KOPT-K1 (cell line): ENCODE measurements around the gene SLK.

Experiments used
- H3K27ac ChIP-seq: fragments of 200-600 bp; sonication (generic); 2 replicates; pipeline ENCODE4 v1.5.1; 2016; ENCODE audit warnings: antibody characterized with exemption, mild to moderate bottlenecking, low read depth, low read length; ENCODE audit not compliant: poor library complexity, severe bottlenecking
- H3K36me3 ChIP-seq: fragments of 200-600 bp; sonication (generic); 2 replicates; pipeline ENCODE4 v1.5.1; 2017; ENCODE audit warnings: antibody characterized with exemption, mild to moderate bottlenecking, low read length, moderate library complexity; ENCODE audit not compliant: insufficient read depth
- H3K9me3 ChIP-seq: fragments of 200-600 bp; sonication (generic); 2 replicates; pipeline ENCODE4 v1.5.1; 2017; ENCODE audit warnings: antibody characterized with exemption, low read length, mild to moderate bottlenecking; ENCODE audit not compliant: insufficient read depth, poor library complexity, severe bottlenecking

The SLK gene

DNA sequence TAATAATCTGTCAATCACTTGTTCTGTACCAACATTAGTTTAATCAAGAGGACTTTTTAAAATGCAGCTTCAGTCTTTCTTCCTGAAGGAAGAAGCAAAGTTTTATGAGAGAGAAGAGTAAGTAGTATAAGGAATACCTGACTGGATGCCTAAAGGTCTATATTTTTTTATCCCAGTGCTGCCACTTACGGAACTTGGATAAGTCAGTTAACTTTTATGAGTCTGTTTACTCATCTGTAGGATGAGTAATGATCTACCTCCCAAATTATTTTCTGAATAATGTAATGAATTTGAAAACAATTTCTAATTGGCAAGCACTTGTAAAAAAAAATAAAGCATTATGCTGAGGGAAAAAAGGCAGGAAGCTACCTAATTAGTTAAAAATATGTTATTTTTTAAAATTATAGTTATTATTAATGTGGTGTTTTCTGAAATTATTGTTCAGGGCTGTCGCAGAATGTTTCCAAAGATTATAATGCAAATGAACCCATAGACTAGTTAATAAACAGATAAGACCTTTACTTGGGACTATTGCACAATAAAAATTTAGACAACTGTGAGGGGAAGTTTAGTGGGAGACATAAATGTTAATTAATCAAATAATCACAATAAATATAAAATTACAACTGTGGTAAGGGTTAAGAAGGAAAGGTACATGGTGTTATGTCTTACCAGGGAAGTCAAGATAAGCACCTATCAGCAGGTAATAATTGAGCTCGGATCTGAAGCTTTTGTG is 24.6 kb downstream of the SLK start:
- Histone ChIP-seq H3K9me3 (no peaks in the 10 kb centered on the region), H3K36me3 (peaks cover 43% of the 10 kb centered on the region), H3K27ac (no peak overlapping the region)

- H3K9me3 ChIP-seq = no peaks in the 10 kb centered on the region
- H3K36me3 ChIP-seq = peaks cover 78% of the 10 kb centered on the region
Observed at GRCh38 chr10:103995134-103995533, 28.2 kb downstream of the SLK start.

GRCh38 chr10:103998805-103999204 is 31.9 kb downstream of the SLK start:
- Histone ChIP-seq H3K9me3 (no peaks in the 10 kb centered on the region), H3K27ac (no peak overlapping the region), H3K36me3 (peaks cover 96% of the 10 kb centered on the region)

More at GRCh38 chr10:103995134-103995533, 28.2 kb downstream of the SLK start:
- H3K27ac ChIP-seq = no peak overlapping the region

DNA sequence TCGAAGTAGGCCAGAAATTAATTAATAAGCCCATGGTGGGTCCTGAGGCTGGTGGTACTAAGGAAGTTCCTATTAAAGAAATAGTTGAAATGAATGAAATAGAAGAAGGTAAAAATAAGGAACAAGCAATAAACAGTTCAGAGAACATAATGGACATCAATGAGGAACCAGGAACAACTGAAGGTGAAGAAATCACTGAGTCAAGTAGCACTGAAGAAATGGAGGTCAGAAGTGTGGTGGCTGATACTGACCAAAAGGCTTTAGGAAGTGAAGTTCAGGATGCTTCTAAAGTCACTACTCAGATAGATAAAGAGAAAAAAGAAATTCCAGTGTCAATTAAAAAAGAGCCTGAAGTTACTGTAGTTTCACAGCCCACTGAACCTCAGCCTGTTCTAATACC is 36.0 kb downstream of the SLK start:
- Histone ChIP-seq H3K36me3 (peaks cover 90% of the 10 kb centered on the region), H3K9me3 (no peaks in the 10 kb centered on the region), H3K27ac (no peak overlapping the region)

- Histone ChIP-seq H3K27ac (no peak overlapping the region), H3K9me3 (no peaks in the 10 kb centered on the region), H3K36me3 (peaks cover 84% of the 10 kb centered on the region)
Observed at GRCh38 chr10:104005172-104005863, 38.4 kb downstream of the SLK start.

DNA sequence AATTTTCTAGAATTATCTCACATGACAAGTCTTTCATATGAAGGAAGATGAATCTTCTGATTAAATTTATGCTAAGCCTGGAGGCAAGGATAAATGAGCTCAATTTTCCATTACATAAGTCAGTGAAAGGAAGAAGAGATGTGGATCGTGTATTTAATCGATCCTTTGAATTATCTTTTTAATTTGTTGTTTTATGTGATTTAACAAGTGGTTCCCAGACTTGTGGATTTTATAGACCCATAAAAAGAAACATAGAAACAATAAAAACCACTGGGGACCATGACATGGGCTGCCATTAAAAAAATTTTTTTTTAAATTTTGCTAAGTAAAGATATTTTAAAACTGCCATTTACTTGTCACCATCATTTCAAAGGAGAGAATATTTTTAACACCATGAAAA is 45.0 kb downstream of the SLK start:
- Histone ChIP-seq H3K27ac (no peak overlapping the region), H3K9me3 (no peaks in the 10 kb centered on the region), H3K36me3 (peaks cover 56% of the 10 kb centered on the region)

DNA sequence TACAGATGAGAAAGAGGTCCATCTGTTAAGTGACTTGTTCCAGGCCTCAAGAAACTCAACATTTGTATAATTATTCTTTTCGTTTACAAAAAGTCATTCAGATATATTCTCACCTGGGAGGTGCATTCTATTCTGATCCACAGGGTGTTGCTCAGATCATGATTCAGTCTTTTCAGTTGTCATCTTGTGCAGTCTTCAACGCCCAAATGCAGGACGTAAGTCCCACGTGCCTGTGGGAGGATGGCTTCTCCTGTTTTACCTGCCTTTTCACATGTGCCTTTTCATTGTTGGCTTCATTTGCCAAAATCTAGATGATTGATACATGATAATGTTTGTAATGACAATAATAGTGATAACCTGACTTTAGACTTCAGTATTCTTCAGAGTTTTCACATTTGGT is 46.5 kb downstream of the SLK start:
- Histone ChIP-seq H3K9me3 (no peaks in the 10 kb centered on the region), H3K27ac (no peak overlapping the region), H3K36me3 (peaks cover 64% of the 10 kb centered on the region)

DNA sequence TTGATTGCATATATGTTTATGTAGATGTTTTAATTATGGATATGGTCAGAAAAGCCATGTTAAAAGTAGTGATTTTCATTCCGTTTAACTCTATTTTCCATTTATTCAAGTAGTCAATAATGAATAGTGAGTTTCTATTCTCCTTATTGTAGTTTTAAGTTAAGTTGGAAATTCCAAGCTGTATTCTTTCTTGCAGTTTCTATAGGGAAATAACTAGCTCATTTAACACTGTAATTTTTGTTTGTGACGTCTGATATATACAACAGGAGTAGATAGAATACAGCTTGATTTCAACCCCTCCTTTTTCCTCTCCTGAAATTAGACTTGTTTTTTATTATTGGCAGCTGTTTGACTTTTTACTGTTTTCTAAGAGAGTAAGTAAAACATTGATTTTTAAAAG is 47.2 kb downstream of the SLK start:
- Histone ChIP-seq H3K27ac (no peak overlapping the region), H3K9me3 (no peaks in the 10 kb centered on the region), H3K36me3 (peaks cover 65% of the 10 kb centered on the region)

GRCh38 chr10:104016661-104017060 is 49.7 kb downstream of the SLK start:
- Histone ChIP-seq H3K9me3 (no peaks in the 10 kb centered on the region), H3K27ac (no peak overlapping the region), H3K36me3 (peaks cover 69% of the 10 kb centered on the region)

GRCh38 chr10:104018471-104018870 is 51.5 kb downstream of the SLK start:
- H3K9me3 ChIP-seq = no peaks in the 10 kb centered on the region
- H3K27ac ChIP-seq = no peak overlapping the region
- peaks cover 74% of the 10 kb centered on the region for H3K36me3 ChIP-seq

- Histone ChIP-seq H3K9me3 (no peaks in the 10 kb centered on the region), H3K27ac (no peak overlapping the region), H3K36me3 (peaks cover 84% of the 10 kb centered on the region)
Observed at GRCh38 chr10:104020020-104020419, 53.1 kb downstream of the SLK start.

DNA sequence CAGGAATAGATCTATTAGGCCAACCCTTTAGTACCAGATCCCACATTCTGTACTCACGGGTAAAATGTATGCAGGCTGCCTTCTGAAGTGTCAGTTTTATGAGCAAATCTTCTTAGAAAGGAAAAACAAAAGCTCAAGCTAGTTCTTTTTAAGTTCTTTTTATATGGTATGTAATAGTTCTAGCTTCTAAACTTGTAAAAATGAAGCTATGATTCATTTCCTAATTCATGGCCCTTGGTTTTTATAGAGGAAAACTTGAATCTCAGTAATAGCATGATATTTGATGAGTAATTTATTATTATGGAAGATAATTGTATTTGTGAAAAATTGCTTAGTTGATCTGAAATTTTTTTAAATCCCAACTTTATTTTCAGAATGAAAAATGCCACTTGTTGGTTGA is 54.3 kb downstream of the SLK start:
- Histone ChIP-seq H3K36me3 (peaks cover 96% of the 10 kb centered on the region), H3K9me3 (no peaks in the 10 kb centered on the region), H3K27ac (no peak overlapping the region)

DNA sequence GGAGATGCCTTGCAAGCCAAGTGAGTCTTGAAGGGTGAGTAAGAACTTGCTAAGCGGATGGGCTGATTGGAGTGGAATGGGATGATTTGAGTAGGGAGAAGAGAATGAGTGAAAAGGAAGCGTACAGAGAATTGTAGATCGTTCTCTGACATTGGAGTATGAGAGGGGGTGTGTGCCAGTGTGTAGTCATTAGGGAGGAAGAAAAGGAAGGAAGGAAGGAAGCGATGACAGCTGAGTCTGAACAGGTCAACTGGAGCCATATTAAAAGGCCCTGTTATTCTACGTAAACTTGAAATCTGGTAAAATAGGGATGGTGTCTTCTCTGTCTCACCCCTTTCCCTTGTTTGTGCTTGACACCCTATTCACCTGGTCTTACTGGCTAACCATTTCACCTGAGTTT is 55.1 kb downstream of the SLK start:
- H3K9me3 ChIP-seq = no peaks in the 10 kb centered on the region
- H3K36me3 ChIP-seq = peaks cover 98% of the 10 kb centered on the region
- H3K27ac ChIP-seq = no peak overlapping the region

- no peak overlapping the region for H3K27ac ChIP-seq
- peaks cover 92% of the 10 kb centered on the region for H3K36me3 ChIP-seq
- no peaks in the 10 kb centered on the region for H3K9me3 ChIP-seq
Observed at GRCh38 chr10:104025524-104025923, 58.6 kb downstream of the SLK start.

GRCh38 chr10:104026762-104027161 is 59.8 kb downstream of the SLK start:
- Histone ChIP-seq H3K36me3 (peaks cover 82% of the 10 kb centered on the region), H3K27ac (no peak overlapping the region), H3K9me3 (no peaks in the 10 kb centered on the region)

DNA sequence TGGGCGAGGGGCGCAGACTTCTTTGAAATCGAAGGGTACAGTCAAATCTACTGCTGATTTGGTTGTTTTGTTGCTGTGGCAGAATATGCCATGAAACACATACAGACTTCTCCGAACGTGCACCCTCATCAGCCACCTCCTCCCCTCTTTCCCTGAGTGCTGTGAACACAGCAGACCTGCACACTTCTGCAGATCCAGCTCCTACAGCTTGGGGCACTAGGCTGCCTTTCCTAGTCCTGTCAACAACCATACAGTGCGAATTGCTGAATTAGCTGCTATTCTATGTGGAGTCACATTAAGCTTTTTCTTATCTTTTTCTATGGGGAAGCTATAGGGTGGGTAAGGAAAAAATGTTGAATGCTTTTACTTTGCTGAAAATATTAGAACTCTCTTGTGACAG is 61.2 kb downstream of the SLK start:
- Histone ChIP-seq H3K27ac (no peak overlapping the region), H3K36me3 (peaks cover 81% of the 10 kb centered on the region)

More for the DNA sequence above, 61.2 kb downstream of the SLK start:
- H3K9me3 ChIP-seq = no peaks in the 10 kb centered on the region
